Measurements from ENCODE around the gene CPB2.

DNA sequence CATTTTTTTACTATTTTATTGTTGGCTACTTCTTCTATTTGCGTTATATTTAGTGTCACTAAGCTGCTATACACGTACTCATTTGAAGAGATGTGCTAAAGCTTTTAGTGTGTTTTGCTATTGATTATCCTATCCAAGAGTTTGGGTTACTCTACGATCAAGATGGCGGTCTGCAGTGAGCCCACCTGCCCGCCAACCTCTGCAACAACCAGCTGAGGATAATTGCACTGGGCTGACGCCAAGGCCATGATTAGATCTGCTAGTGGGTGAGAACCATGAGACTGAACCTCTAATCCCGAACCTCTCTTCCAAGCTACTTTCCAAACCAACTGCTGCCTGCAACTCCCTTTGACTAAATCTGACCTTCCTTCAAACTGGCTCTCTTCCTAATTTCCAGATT, 1.8 kb downstream of the CPB2 start:
- TF ChIP-seq, protein P1, sequence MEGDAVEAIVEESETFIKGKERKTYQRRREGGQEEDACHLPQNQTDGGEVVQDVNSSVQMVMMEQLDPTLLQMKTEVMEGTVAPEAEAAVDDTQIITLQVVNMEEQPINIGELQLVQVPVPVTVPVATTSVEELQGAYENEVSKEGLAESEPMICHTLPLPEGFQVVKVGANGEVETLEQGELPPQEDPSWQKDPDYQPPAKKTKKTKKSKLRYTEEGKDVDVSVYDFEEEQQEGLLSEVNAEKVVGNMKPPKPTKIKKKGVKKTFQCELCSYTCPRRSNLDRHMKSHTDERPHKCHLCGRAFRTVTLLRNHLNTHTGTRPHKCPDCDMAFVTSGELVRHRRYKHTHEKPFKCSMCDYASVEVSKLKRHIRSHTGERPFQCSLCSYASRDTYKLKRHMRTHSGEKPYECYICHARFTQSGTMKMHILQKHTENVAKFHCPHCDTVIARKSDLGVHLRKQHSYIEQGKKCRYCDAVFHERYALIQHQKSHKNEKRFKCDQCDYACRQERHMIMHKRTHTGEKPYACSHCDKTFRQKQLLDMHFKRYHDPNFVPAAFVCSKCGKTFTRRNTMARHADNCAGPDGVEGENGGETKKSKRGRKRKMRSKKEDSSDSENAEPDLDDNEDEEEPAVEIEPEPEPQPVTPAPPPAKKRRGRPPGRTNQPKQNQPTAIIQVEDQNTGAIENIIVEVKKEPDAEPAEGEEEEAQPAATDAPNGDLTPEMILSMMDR (IDR thresholded peaks at IDR 0.05), result no peak
- no peak for TF ChIP-seq POLR2A (IDR thresholded peaks at IDR 0.05)

All from testis (tissue), 2 donors.